HepG2 (cell line): Measurements from ENCODE around the gene IQGAP2. TPM values are rescaled to one million over a fixed set of nuclear protein-coding genes. Genes with fewer than 3 reads are reported as not detected.

ENCODE experiments used
- KMT2A ChIP-seq: sonication (generic); formaldehyde crosslinking; IDR thresholded peaks from 2 replicates; pipeline ENCODE4 v1.4.0; 2020; ENCODE audit warnings: missing genetic modification reagents
- MYNN ChIP-seq: sonication (generic); formaldehyde crosslinking; IDR thresholded peaks from 2 replicates; pipeline ENCODE4 v1.4.0; 2020; ENCODE audit warnings: mild to moderate bottlenecking, low read depth, missing genetic modification reagents
- ONECUT2 ChIP-seq: sonication (generic); formaldehyde crosslinking; IDR thresholded peaks from 2 replicates; pipeline ENCODE4 v1.4.0; 2020; ENCODE audit warnings: missing genetic modification reagents
- RBFOX2 ChIP-seq: fragments of 200-400 bp; formaldehyde crosslinking; IDR thresholded peaks from 2 replicates; pipeline ENCODE4 v1.6.1; 2017; ENCODE audit warnings: low read depth, mild to moderate bottlenecking, low read length
- REPIN1 ChIP-seq: sonication (generic); formaldehyde crosslinking; IDR thresholded peaks from 2 replicates; pipeline ENCODE4 v1.8.0; 2022; ENCODE audit warnings: missing genetic modification reagents, low read depth, mild to moderate bottlenecking, borderline replicate concordance
- ZFP1 ChIP-seq: IDR thresholded peaks from 2 replicates; pipeline ENCODE4 v1.6.1; 2016
- ZNF441 ChIP-seq: sonication (generic); formaldehyde crosslinking; IDR thresholded peaks from 2 replicates; pipeline ENCODE4 v1.7.0; 2021; ENCODE audit warnings: missing genetic modification reagents, borderline replicate concordance
- ZNF782 ChIP-seq: sonication (generic); formaldehyde crosslinking; IDR thresholded peaks from 2 replicates; pipeline ENCODE4 v1.4.0; 2020; ENCODE audit warnings: missing genetic modification reagents, mild to moderate bottlenecking, borderline replicate concordance
- polyA plus RNA-seq, 8 experiments: library from polyadenylated mRNA; depleted of rRNA in 3 of 8; stranded (reverse) in 7 of 8; unstranded in 1 of 8; fragments of >200 nt; fragmentation: Illumina TruSeq in 4 of 8; extraction: Trizol in 4 of 8; gene quantifications; 2 replicates each; pipeline versions ENCODE4 v1.2.1 to v1.2.3, GENCODE V29; 2011 to 2016; ENCODE audit warnings: low read depth in 4 of 8, missing spikeins in 1 of 8, mixed read lengths in 1 of 8; ENCODE audit not compliant: insufficient read depth in 1 of 8
- total RNA-seq, 5 experiments: library from RNA; depleted of rRNA; stranded (reverse); fragments of >200 nt; fragmentation: Illumina TruSeq; extraction: Trizol; gene quantifications; 2 replicates each; pipeline ENCODE4 v1.2.3, GENCODE V29; 2016; ENCODE audit warnings: low read depth in 1 of 5
- TF ChIP-seq, protein P1 (sequence below): sonication (generic); formaldehyde crosslinking; IDR thresholded peaks from 2 replicates; pipeline ENCODE4 v1.4.0; 2020; ENCODE audit warnings: missing genetic modification reagents, borderline replicate concordance
- TF ChIP-seq, protein P2 (sequence below): sonication (generic); formaldehyde crosslinking; IDR thresholded peaks from 2 replicates; pipeline ENCODE4 v1.4.0; 2020; ENCODE audit warnings: missing genetic modification reagents
- TF ChIP-seq, protein P3 (sequence below): sonication (generic); formaldehyde crosslinking; IDR thresholded peaks from 2 replicates; pipeline ENCODE4 v1.4.0; 2020; ENCODE audit warnings: missing genetic modification reagents, borderline replicate concordance
- TF ChIP-seq, protein P4 (sequence below): IDR thresholded peaks from 2 replicates; pipeline ENCODE4 v1.6.1; 2016; ENCODE audit warnings: missing compliant biosample characterization, missing genetic modification reagents, borderline replicate concordance
- TF ChIP-seq, protein P5 (sequence below): sonication (generic); formaldehyde crosslinking; IDR thresholded peaks from 2 replicates; pipeline ENCODE4 v1.5.0; 2020; ENCODE audit warnings: missing genetic modification reagents
- TF ChIP-seq, protein P6 (sequence below): sonication (generic); IDR thresholded peaks from 2 replicates; pipeline ENCODE4 v1.6.1; 2016; ENCODE audit warnings: low read depth, borderline replicate concordance

The IQGAP2 gene
- total and polyA plus RNA-seq, 2 of the 13 experiments (the other 11 are each of a cell fraction or from before 2014, with no cell fraction given), result 35.2 to 83.3 TPM

DNA sequence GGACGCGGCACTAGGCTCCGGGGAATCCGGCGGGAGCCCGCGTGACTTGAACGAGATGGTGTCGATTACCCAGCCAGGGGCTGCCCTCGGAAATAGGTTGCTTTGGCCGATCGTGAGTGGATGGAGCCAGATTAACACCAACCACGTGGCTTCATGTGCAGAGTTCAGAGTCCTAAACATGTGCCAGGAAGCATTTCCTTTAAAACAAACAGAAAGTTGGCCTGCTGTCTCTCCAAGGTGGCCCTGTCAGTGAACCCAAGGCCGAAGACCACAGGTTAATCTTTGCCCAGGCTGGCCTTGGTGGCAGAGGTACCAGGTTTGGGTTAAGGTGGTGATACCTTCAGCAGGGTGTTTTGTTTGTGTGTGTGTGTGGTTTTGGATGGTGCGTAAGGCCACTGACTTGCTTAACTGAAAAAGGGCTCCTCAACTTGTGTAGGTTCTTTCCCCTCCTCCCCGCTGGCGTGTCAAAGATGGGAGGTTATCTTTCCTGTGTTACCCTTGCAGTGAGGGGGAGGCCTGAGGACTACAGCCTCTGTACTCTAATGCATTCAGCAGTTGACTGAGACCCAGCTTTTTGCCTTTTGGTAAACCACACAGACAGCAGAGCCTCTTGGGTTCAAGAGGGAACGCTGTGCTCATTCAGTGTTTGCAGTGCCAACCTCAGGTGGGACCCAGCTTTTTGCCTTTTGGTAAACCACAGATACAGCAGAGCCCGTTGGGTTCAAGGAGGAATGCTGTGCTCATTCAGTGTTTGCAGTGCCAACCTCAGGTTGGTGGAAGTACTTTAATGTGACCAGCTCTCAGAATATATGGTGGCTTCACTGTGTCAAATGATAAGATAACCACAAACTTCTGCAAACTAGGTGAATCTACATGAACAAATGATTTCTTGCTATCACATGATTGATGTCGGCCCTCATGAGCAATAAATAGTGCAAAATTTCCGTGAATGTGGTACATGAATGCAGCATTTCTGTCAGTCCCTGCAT is 1.4 kb downstream of the IQGAP2 start (continued):
- TF ChIP-seq, protein P1, sequence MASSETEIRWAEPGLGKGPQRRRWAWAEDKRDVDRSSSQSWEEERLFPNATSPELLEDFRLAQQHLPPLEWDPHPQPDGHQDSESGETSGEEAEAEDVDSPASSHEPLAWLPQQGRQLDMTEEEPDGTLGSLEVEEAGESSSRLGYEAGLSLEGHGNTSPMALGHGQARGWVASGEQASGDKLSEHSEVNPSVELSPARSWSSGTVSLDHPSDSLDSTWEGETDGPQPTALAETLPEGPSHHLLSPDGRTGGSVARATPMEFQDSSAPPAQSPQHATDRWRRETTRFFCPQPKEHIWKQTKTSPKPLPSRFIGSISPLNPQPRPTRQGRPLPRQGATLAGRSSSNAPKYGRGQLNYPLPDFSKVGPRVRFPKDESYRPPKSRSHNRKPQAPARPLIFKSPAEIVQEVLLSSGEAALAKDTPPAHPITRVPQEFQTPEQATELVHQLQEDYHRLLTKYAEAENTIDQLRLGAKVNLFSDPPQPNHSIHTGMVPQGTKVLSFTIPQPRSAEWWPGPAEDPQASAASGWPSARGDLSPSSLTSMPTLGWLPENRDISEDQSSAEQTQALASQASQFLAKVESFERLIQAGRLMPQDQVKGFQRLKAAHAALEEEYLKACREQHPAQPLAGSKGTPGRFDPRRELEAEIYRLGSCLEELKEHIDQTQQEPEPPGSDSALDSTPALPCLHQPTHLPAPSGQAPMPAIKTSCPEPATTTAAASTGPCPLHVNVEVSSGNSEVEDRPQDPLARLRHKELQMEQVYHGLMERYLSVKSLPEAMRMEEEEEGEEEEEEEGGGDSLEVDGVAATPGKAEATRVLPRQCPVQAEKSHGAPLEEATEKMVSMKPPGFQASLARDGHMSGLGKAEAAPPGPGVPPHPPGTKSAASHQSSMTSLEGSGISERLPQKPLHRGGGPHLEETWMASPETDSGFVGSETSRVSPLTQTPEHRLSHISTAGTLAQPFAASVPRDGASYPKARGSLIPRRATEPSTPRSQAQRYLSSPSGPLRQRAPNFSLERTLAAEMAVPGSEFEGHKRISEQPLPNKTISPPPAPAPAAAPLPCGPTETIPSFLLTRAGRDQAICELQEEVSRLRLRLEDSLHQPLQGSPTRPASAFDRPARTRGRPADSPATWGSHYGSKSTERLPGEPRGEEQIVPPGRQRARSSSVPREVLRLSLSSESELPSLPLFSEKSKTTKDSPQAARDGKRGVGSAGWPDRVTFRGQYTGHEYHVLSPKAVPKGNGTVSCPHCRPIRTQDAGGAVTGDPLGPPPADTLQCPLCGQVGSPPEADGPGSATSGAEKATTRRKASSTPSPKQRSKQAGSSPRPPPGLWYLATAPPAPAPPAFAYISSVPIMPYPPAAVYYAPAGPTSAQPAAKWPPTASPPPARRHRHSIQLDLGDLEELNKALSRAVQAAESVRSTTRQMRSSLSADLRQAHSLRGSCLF (CRISPR knock-in tag), result no peak
- TF ChIP-seq, protein P2, sequence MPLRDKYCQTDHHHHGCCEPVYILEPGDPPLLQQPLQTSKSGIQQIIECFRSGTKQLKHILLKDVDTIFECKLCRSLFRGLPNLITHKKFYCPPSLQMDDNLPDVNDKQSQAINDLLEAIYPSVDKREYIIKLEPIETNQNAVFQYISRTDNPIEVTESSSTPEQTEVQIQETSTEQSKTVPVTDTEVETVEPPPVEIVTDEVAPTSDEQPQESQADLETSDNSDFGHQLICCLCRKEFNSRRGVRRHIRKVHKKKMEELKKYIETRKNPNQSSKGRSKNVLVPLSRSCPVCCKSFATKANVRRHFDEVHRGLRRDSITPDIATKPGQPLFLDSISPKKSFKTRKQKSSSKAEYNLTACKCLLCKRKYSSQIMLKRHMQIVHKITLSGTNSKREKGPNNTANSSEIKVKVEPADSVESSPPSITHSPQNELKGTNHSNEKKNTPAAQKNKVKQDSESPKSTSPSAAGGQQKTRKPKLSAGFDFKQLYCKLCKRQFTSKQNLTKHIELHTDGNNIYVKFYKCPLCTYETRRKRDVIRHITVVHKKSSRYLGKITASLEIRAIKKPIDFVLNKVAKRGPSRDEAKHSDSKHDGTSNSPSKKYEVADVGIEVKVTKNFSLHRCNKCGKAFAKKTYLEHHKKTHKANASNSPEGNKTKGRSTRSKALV (CRISPR knock-in tag), result 0 out of 2 replicates have a peak, but pooled peaks have one; percentile 41
- TF ChIP-seq REPIN1 (CRISPR knock-in tag) (peak; percentile 97), RBFOX2 (no peak), ZNF782 (CRISPR knock-in tag) (peak; percentile 77; the same call in 1 of the 2 replicates), KMT2A (peak; percentile 13; the same call in 1 of the 2 replicates), ZNF441 (peak; percentile 62), MYNN (CRISPR knock-in tag) (no peak), ONECUT2 (no peak), ZFP1 (CRISPR knock-in tag) (no peak)
- TF ChIP-seq, protein P3, sequence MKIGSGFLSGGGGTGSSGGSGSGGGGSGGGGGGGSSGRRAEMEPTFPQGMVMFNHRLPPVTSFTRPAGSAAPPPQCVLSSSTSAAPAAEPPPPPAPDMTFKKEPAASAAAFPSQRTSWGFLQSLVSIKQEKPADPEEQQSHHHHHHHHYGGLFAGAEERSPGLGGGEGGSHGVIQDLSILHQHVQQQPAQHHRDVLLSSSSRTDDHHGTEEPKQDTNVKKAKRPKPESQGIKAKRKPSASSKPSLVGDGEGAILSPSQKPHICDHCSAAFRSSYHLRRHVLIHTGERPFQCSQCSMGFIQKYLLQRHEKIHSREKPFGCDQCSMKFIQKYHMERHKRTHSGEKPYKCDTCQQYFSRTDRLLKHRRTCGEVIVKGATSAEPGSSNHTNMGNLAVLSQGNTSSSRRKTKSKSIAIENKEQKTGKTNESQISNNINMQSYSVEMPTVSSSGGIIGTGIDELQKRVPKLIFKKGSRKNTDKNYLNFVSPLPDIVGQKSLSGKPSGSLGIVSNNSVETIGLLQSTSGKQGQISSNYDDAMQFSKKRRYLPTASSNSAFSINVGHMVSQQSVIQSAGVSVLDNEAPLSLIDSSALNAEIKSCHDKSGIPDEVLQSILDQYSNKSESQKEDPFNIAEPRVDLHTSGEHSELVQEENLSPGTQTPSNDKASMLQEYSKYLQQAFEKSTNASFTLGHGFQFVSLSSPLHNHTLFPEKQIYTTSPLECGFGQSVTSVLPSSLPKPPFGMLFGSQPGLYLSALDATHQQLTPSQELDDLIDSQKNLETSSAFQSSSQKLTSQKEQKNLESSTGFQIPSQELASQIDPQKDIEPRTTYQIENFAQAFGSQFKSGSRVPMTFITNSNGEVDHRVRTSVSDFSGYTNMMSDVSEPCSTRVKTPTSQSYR, result peak; percentile 29; the same call in 1 of the 2 replicates
- TF ChIP-seq, protein P4, sequence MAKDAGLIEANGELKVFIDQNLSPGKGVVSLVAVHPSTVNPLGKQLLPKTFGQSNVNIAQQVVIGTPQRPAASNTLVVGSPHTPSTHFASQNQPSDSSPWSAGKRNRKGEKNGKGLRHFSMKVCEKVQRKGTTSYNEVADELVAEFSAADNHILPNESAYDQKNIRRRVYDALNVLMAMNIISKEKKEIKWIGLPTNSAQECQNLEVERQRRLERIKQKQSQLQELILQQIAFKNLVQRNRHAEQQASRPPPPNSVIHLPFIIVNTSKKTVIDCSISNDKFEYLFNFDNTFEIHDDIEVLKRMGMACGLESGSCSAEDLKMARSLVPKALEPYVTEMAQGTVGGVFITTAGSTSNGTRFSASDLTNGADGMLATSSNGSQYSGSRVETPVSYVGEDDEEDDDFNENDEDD (CRISPR knock-in tag), result peak; percentile 88
- TF ChIP-seq, protein P5, sequence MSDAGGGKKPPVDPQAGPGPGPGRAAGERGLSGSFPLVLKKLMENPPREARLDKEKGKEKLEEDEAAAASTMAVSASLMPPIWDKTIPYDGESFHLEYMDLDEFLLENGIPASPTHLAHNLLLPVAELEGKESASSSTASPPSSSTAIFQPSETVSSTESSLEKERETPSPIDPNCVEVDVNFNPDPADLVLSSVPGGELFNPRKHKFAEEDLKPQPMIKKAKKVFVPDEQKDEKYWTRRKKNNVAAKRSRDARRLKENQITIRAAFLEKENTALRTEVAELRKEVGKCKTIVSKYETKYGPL, result no peak
- TF ChIP-seq, protein P6, sequence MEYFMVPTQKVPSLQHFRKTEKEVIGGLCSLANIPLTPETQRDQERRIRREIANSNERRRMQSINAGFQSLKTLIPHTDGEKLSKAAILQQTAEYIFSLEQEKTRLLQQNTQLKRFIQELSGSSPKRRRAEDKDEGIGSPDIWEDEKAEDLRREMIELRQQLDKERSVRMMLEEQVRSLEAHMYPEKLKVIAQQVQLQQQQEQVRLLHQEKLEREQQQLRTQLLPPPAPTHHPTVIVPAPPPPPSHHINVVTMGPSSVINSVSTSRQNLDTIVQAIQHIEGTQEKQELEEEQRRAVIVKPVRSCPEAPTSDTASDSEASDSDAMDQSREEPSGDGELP, result peak; percentile 57; the same call in 1 of the 2 replicates
